SK-MEL-5 (cell line): ENCODE measurements around the gene EHBP1. TPM values are rescaled to one million over a fixed set of nuclear protein-coding genes. Genes with fewer than 3 reads are reported as not detected.

Experiments used
- DNase-seq: peaks from one replicate; pipeline ENCODE4 v3.0.0-alpha.2; 2016; ENCODE audit warnings: low read depth, low spot score
- in situ Hi-C: cut with HindIII; loops from 2 replicates; pipeline ENCODE4 v1.10.0; 2016; ENCODE audit warnings: low sequenced_read_pairs, high pct_unique_total_duplicates, low pct_unique_long_range_greater_than_20kb
- total RNA-seq: library from RNA; depleted of rRNA; stranded (reverse); fragments of >200 nt; shearing (Covaris generic); gene quantifications from 2 replicates; pipeline ENCODE4 v1.2.3, GENCODE V29; 2014

The EHBP1 gene
- total RNA-seq, 1 experiment from 2014 or later: 49.0 TPM

GRCh38 chr2:62793213-62793612 lies 87.7 kb downstream of the EHBP1 start:
- in situ Hi-C loops: no loop called here
- DNase-seq: no peak

GRCh38 chr2:62794791-62795190 lies 89.3 kb downstream of the EHBP1 start:
- peak; percentile 67 for DNase-seq
- in situ Hi-C loops: no loop called here

- in situ Hi-C loops: no loop called here
- no peak for DNase-seq
Measured at GRCh38 chr2:62795341-62795740, 89.8 kb downstream of the EHBP1 start.

GRCh38 chr2:62797107-62797506 lies 91.6 kb downstream of the EHBP1 start:
- no peak for DNase-seq
- in situ Hi-C loops: no loop called here

- in situ Hi-C loops: no loop called here
- no peak for DNase-seq
Measured at GRCh38 chr2:62800618-62801017, 95.1 kb downstream of the EHBP1 start.

GRCh38 chr2:62801110-62801509 lies 95.6 kb downstream of the EHBP1 start:
- in situ Hi-C loops: no loop called here
- DNase-seq: no peak

GRCh38 chr2:62801814-62802523 lies 96.5 kb downstream of the EHBP1 start:
- peak; percentile 71 for DNase-seq

GRCh38 chr2:62803961-62804360 lies 98.4 kb downstream of the EHBP1 start:
- in situ Hi-C loops: no loop called here
- no peak for DNase-seq

More at GRCh38 chr2:62801814-62802523, 96.5 kb downstream of the EHBP1 start:
- in situ Hi-C loops: no loop called here

- in situ Hi-C loops: no loop called here
- no peak for DNase-seq
Measured at GRCh38 chr2:62806231-62806630, 100.7 kb downstream of the EHBP1 start.

- no peak for DNase-seq
- in situ Hi-C loops: no loop called here
Measured at GRCh38 chr2:62808554-62808953, 103.0 kb downstream of the EHBP1 start.

GRCh38 chr2:62811086-62811485 lies 105.6 kb downstream of the EHBP1 start:
- in situ Hi-C loops: no loop called here
- no peak for DNase-seq

- no peak for DNase-seq
- in situ Hi-C loops: no loop called here
Measured at GRCh38 chr2:62811972-62812371, 106.5 kb downstream of the EHBP1 start.

GRCh38 chr2:62812921-62813825 lies 107.7 kb downstream of the EHBP1 start:
- DNase-seq: no peak
- in situ Hi-C loops: no loop called here

- in situ Hi-C loops: no loop called here
- no peak for DNase-seq
Measured at GRCh38 chr2:62814123-62814522, 108.6 kb downstream of the EHBP1 start.

GRCh38 chr2:62817348-62817747 lies 111.8 kb downstream of the EHBP1 start:
- in situ Hi-C loops: no loop called here

GRCh38 chr2:62817995-62818713 lies 112.6 kb downstream of the EHBP1 start:
- in situ Hi-C loops: no loop called here
- no peak for DNase-seq

More at GRCh38 chr2:62817348-62817747, 111.8 kb downstream of the EHBP1 start:
- no peak for DNase-seq

GRCh38 chr2:62822549-62822948 lies 117.0 kb downstream of the EHBP1 start:
- in situ Hi-C loops: no loop called here
- no peak for DNase-seq

GRCh38 chr2:62824388-62824787 lies 118.9 kb downstream of the EHBP1 start:
- in situ Hi-C loops: no loop called here
- no peak for DNase-seq
